HG02763 (cell line): Measurements from ENCODE around the gene NUDT17.
"Not testable (repeated sequence)": the region's sequence is repeated elsewhere in the genome, so short reads cannot be mapped to it uniquely, and the experiment has no call there.

Experiments used
- ATAC-seq: cut with Tn5 transposase; IDR thresholded peaks from one replicate; pipeline ENCODE4 v1.9.1; 2021; ENCODE audit warnings: mild to moderate bottlenecking, moderate library complexity; ENCODE audit not compliant: unreplicated experiment

The NUDT17 gene

GRCh38 chr1:145845514-145846161 lies at the start of gene NUDT17:
TSS of gene NUDT17 (plus strand) at chr1:145845630. CDS start at chr1:145845641, 11 bp downstream.
- peak; percentile 68 for ATAC-seq

- no peak for ATAC-seq
Measured at GRCh38 chr1:145796753-145797152, 48.7 kb upstream of the NUDT17 start.

GRCh38 chr1:145799806-145800205 lies 45.6 kb upstream of the NUDT17 start:
- ATAC-seq: no peak

- ATAC-seq: no peak
Measured at GRCh38 chr1:145804235-145805045, 41.0 kb upstream of the NUDT17 start.

GRCh38 chr1:145805057-145805456 lies 40.4 kb upstream of the NUDT17 start:
- ATAC-seq: no peak

- no peak for ATAC-seq
Measured at GRCh38 chr1:145806408-145806807, 39.0 kb upstream of the NUDT17 start.

- ATAC-seq: no peak
Measured at GRCh38 chr1:145806844-145807243, 38.6 kb upstream of the NUDT17 start.

GRCh38 chr1:145812977-145813810 lies 32.2 kb upstream of the NUDT17 start:
- not testable (repeated sequence) for ATAC-seq

GRCh38 chr1:145818095-145818494 lies 27.3 kb upstream of the NUDT17 start:
- ATAC-seq: not testable (repeated sequence)

- ATAC-seq: not testable (repeated sequence)
Measured at GRCh38 chr1:145822779-145823331, 22.6 kb upstream of the NUDT17 start.

- peak; percentile 90 for ATAC-seq
Measured at GRCh38 chr1:145823565-145824498, 21.6 kb upstream of the NUDT17 start, which contains the start of the genes POLR3C and RNF115. TSS of gene POLR3C (plus strand) at chr1:145824200. CDS start at chr1:145825777, 1,577 bp downstream. TSS of gene RNF115 (minus strand) at chr1:145824095. CDS start at chr1:145823873, 222 bp downstream.

GRCh38 chr1:145824499-145824842 lies 21.0 kb upstream of the NUDT17 start:
- no peak for ATAC-seq

- no peak for ATAC-seq
Measured at GRCh38 chr1:145826030-145826429, 19.4 kb upstream of the NUDT17 start.

GRCh38 chr1:145827966-145828365 lies 17.5 kb upstream of the NUDT17 start:
- ATAC-seq: no peak

- no peak for ATAC-seq
Measured at GRCh38 chr1:145828367-145829026, 16.9 kb upstream of the NUDT17 start.

- ATAC-seq: not testable (repeated sequence)
Measured at GRCh38 chr1:145830810-145831209, 14.6 kb upstream of the NUDT17 start.

- ATAC-seq: no peak
Measured at GRCh38 chr1:145837656-145838055, 7.8 kb upstream of the NUDT17 start.

- no peak for ATAC-seq
Measured at GRCh38 chr1:145843031-145843430, 2.4 kb upstream of the NUDT17 start.

- ATAC-seq: peak; percentile 56
Measured at GRCh38 chr1:145845144-145845513, 301 bp upstream of the NUDT17 start.
